Cardiac muscle cell (in vitro differentiated cells and primary cell): Measurements from ENCODE around the gene PLA2G2D. TPM values are rescaled to one million over a fixed set of nuclear protein-coding genes. Genes with fewer than 3 reads are reported as not detected.

ENCODE experiments used
- DNase-seq, 2 donors: peaks; one replicate each; pipeline versions ENCODE4 v3.0.0 to v3.0.0-alpha.2; 2010 to 2017; ENCODE audit warnings: low read depth in 1 of 2, low spot score in 1 of 2
- H3K27ac ChIP-seq: fragments of 200-600 bp; sonication (generic); 2 replicates; pipeline ENCODE4 v1.5.1; 2016
- H3K27me3 ChIP-seq: fragments of 200-600 bp; sonication (generic); 2 replicates; pipeline ENCODE4 v1.6.0; 2016; ENCODE audit warnings: control low read depth
- H3K36me3 ChIP-seq: fragments of 200-600 bp; sonication (generic); 2 replicates; pipeline ENCODE4 v1.5.1; 2016; ENCODE audit warnings: control low read depth
- H3K4me1 ChIP-seq: fragments of 200-600 bp; sonication (generic); 2 replicates; pipeline ENCODE4 v1.8.1; 2017; ENCODE audit warnings: low read depth, mild to moderate bottlenecking, mixed run types
- H3K4me3 ChIP-seq: fragments of 200-600 bp; sonication (generic); 2 replicates; pipeline ENCODE4 v1.5.1; 2016; ENCODE audit warnings: mild to moderate bottlenecking
- H3K9me3 ChIP-seq: fragments of 200-600 bp; sonication (generic); 2 replicates; pipeline ENCODE4 v1.5.1; 2017; ENCODE audit warnings: low read depth, mild to moderate bottlenecking, control low read depth
- polyA plus RNA-seq: library from polyadenylated mRNA; unstranded; fragments of >200 nt; fragmentation: Nextera tagmentation; extraction: Ambion mirVana; gene quantifications from 2 replicates; pipeline ENCODE4 v1.2.1, GENCODE V29; 2016
- total RNA-seq: library from RNA; depleted of rRNA; stranded (reverse); fragments of >200 nt; gene quantifications from 2 replicates; pipeline ENCODE4 v1.2.3, GENCODE V29; 2016
- TF ChIP-seq, protein P1 (sequence below): IDR thresholded peaks from 2 replicates; pipeline ENCODE4 v1.5.1; 2012; ENCODE audit warnings: low read depth, mild to moderate bottlenecking, low read length

The PLA2G2D gene
- total and polyA plus RNA-seq, 2 experiments from 2014 or later = not detected

DNA sequence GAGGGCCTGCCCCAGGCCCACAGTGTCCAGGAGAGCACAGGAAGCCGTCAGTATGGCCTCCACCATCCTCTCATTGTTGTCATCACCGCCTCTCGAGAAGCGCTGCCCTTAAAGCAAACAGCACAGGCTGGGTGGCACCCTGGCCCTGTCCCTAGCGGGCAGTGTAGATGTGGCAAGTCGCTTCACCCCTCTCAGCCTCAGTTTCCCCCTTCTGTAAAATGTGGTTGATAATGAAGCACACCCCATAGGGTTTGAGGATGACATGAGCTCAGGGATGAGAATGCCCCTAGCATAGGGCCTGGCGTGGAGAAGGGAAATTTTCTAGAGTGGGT lies 33.2 kb upstream of the PLA2G2D start:
- TF ChIP-seq, protein P1, sequence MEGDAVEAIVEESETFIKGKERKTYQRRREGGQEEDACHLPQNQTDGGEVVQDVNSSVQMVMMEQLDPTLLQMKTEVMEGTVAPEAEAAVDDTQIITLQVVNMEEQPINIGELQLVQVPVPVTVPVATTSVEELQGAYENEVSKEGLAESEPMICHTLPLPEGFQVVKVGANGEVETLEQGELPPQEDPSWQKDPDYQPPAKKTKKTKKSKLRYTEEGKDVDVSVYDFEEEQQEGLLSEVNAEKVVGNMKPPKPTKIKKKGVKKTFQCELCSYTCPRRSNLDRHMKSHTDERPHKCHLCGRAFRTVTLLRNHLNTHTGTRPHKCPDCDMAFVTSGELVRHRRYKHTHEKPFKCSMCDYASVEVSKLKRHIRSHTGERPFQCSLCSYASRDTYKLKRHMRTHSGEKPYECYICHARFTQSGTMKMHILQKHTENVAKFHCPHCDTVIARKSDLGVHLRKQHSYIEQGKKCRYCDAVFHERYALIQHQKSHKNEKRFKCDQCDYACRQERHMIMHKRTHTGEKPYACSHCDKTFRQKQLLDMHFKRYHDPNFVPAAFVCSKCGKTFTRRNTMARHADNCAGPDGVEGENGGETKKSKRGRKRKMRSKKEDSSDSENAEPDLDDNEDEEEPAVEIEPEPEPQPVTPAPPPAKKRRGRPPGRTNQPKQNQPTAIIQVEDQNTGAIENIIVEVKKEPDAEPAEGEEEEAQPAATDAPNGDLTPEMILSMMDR = peak; percentile 24
- Histone ChIP-seq H3K36me3 (no peaks in the 10 kb centered on the region), H3K27ac (no peak overlapping the region), H3K27me3 (no peaks in the 10 kb centered on the region), H3K4me3 (no peak overlapping the region), H3K4me1 (no peaks in the 10 kb centered on the region), H3K9me3 (no peaks in the 10 kb centered on the region)
- no peak for DNase-seq

DNA sequence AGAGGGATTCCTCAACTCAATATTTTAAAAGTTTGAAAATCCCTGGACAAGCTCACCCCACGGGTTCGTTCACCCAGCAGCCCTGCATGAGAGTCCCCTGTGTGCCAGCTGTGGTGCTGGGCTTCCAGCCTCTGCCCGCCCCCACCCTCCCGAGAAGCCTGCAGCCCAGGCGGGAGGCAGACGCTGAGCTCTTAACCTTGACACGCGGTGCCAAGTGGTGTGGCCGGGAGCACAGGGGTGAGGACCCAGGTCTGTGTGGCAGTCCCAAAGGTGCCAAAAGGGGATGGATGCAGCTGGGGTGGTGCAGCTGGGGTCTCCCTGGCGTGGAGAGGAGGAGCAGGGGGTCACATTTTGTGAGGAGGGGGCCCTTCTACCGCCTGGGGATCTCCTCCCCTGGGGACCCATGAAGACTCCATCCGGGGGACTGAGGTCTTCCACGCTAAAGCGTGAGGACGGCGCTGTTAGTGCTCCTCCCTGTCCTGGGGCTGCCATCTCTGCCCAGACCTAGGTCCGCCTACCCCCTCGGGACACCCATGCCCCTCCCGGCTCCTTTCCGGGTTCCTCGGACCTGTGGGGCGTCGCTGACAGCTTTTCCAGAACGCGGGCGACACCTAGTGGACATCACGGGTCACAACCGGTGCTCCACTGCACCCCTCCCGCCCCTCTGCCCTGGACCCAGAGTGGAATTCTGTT lies 32.7 kb upstream of the PLA2G2D start:
- peak overlapping the region; percentile 13 for H3K4me3 ChIP-seq
- H3K27me3 ChIP-seq = no peaks in the 10 kb centered on the region
- no peaks in the 10 kb centered on the region for H3K36me3 ChIP-seq
- DNase-seq = peak; percentile 83 to 87
- no peaks in the 10 kb centered on the region for H3K4me1 ChIP-seq
- TF ChIP-seq, protein P1 = peak; percentile 77
- no peaks in the 10 kb centered on the region for H3K9me3 ChIP-seq
- no peak overlapping the region for H3K27ac ChIP-seq

DNA sequence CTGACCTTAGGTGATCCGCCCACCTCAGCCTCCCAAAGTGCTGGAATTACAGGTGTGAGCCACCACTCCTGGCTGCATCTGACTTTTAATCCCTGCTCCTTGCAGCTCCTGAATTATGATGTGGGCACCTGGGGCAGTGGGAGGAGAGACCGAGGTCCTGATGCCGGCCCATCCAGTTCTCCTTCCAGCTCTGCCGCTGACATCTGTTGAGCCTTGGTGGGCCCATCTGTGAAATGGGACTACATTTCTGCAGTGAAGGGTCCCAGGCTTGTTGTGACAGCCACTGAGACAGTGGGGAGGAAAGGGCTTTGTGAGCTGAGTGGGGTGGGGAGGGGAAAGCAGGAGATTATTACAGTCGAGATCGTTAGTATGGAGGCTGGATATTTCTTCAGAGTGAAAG lies 31.6 kb upstream of the PLA2G2D start:
- Histone ChIP-seq H3K27me3 (no peaks in the 10 kb centered on the region), H3K36me3 (no peaks in the 10 kb centered on the region), H3K4me1 (no peaks in the 10 kb centered on the region), H3K4me3 (no peak overlapping the region), H3K27ac (no peak overlapping the region), H3K9me3 (no peaks in the 10 kb centered on the region)
- no peak for DNase-seq
- TF ChIP-seq, protein P1 = no peak

DNA sequence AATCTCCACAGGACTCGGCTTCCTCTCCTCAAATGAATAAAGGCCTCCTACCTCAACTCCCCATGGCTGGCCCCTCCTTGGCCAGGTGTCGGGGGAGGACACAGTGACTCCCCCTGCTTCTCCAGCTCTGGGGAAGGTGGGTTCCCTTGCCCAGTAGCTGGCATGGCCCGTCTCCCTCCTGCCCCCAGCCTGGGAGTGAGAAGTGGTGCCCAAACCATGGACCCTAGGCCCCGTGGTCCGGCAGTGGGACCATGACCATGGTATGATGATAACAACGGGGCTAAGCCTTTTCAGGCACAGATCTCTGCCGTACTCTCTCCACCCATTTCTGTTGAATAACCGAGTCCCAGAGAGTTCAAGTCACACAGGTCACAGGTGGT lies 31.0 kb upstream of the PLA2G2D start:
- DNase-seq = no peak
- no peak overlapping the region for H3K27ac ChIP-seq
- no peaks in the 10 kb centered on the region for H3K36me3 ChIP-seq
- H3K4me3 ChIP-seq = no peak overlapping the region
- no peaks in the 10 kb centered on the region for H3K27me3 ChIP-seq
- TF ChIP-seq, protein P1 = no peak
- H3K4me1 ChIP-seq = no peaks in the 10 kb centered on the region
- H3K9me3 ChIP-seq = no peaks in the 10 kb centered on the region

DNA sequence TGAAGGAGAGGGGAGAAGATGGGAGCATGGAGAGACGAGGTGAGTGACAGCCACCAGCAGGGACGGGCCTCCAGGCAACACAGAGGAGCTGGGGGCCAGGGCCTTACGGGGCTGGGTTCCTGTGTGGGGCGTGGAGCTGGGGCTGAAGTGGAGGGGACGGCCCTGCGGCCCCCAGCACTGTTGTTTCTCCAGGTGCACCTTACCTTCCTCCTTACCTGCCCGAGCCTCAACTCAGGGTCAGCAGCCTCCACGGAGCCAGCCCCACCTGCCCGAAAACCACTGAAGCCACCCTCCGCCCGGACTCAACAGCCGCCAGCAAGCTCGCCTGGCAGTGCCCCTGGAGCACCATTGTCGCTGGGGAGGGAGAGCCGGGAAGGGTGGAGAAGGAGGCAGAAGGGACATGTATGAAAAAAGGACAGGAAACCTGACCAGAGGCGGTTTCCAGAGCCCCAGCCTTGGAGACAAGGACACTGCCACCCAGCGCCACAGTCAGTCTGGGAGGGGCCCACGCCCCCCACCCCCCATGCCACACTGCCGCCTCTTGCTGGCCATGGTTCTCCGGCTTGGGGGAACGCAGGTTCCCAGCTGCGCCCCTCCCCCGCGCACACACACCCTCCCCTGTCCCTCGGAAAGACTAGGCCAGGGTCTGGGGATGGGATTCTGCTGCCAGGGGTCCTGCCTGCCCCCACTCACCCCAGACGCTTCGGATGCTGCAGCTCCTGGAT lies 30.4 kb upstream of the PLA2G2D start:
- Histone ChIP-seq H3K9me3 (no peaks in the 10 kb centered on the region), H3K36me3 (no peaks in the 10 kb centered on the region), H3K27me3 (no peaks in the 10 kb centered on the region), H3K27ac (no peak overlapping the region), H3K4me1 (no peaks in the 10 kb centered on the region), H3K4me3 (no peak overlapping the region)
- DNase-seq = no peak
- TF ChIP-seq, protein P1 = no peak
